ENCODE measurements around the gene CCDC57.

CCDC57 gene

GRCh38 chr17:82088838-82089722 is 123.6 kb downstream of the CCDC57 start:
- DNase-seq: no peak

GRCh38 chr17:82087961-82088837 is 124.4 kb downstream of the CCDC57 start:
- DNase-seq: no peak

GRCh38 chr17:82086941-82087906 is 125.4 kb downstream of the CCDC57 start:
- DNase-seq: no peak

- DNase-seq: no peak
Observed at GRCh38 chr17:82085931-82086764, 126.5 kb downstream of the CCDC57 start.

- no peak for DNase-seq
Observed at GRCh38 chr17:82085031-82085861, 127.4 kb downstream of the CCDC57 start.

- no peak for DNase-seq
Observed at GRCh38 chr17:82084373-82085030, 128.1 kb downstream of the CCDC57 start.

GRCh38 chr17:82083533-82084359 is 128.9 kb downstream of the CCDC57 start:
- DNase-seq: no peak

- DNase-seq: no peak
Observed at GRCh38 chr17:82083009-82083408, 129.6 kb downstream of the CCDC57 start.

- no peak for DNase-seq
Observed at GRCh38 chr17:82082456-82082855, 130.2 kb downstream of the CCDC57 start.

- no peak for DNase-seq
Observed at GRCh38 chr17:82081966-82082365, 130.7 kb downstream of the CCDC57 start.

- DNase-seq: no peak
Observed at GRCh38 chr17:82081546-82081945, 131.1 kb downstream of the CCDC57 start.

GRCh38 chr17:82080789-82081464 is 131.7 kb downstream of the CCDC57 start:
- no peak for DNase-seq

- DNase-seq: no peak
Observed at GRCh38 chr17:82080048-82080788, 132.4 kb downstream of the CCDC57 start.

- DNase-seq: no peak
Observed at GRCh38 chr17:82079001-82079677, 133.5 kb downstream of the CCDC57 start.

- no peak for DNase-seq
Observed at GRCh38 chr17:82078433-82078832, 134.2 kb downstream of the CCDC57 start.

- no peak for DNase-seq
Observed at GRCh38 chr17:82077617-82078358, 134.9 kb downstream of the CCDC57 start.

Measured in cerebellar nuclear complex (tissue), 1 donor.